ENCODE measurements around the gene ITGB3BP. TPM values are rescaled to one million over a fixed set of nuclear protein-coding genes. Genes with fewer than 3 reads are reported as not detected.
A peak's percentile ranks its signal among the peaks of the same experiment; 100 is the strongest.

Gene ITGB3BP
- total RNA-seq, 1 experiment from 2014 or later = 23.6 TPM

DNA sequence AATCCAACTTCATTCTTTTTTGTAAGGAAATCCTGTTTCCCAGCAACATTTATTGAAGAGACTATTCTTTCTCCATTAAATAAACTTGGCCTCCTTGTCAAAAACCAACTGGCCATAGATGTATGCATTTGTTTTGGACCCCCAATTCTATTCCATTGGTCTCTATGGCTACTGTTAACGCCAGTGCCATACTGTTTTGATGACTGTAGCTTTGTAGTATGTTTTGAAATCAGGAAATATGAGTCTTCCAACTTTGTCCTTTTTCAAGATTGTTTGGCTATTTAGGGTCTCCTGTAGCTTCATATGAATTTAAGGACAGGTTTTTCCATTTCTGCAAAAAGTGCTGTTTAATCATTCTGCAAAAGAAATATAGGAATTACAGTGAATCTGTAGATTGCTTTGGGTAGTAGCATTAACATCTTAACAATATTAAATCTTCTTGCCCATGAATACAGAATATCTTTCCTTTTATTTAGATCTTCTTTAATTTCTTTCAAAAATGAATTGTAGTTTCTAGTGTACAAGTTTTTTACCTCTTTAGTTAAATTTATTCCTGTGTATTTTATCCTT, 61.3 kb downstream of the ITGB3BP start:
- H3K36me3 ChIP-seq (ENCODE audit: control insufficient read depth, insufficient read depth, low read length) = no peaks in the 10 kb centered on the region
- DNase-seq = no peak
- TF ChIP-seq, protein P1, sequence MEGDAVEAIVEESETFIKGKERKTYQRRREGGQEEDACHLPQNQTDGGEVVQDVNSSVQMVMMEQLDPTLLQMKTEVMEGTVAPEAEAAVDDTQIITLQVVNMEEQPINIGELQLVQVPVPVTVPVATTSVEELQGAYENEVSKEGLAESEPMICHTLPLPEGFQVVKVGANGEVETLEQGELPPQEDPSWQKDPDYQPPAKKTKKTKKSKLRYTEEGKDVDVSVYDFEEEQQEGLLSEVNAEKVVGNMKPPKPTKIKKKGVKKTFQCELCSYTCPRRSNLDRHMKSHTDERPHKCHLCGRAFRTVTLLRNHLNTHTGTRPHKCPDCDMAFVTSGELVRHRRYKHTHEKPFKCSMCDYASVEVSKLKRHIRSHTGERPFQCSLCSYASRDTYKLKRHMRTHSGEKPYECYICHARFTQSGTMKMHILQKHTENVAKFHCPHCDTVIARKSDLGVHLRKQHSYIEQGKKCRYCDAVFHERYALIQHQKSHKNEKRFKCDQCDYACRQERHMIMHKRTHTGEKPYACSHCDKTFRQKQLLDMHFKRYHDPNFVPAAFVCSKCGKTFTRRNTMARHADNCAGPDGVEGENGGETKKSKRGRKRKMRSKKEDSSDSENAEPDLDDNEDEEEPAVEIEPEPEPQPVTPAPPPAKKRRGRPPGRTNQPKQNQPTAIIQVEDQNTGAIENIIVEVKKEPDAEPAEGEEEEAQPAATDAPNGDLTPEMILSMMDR (IDR thresholded peaks at IDR 0.05; ENCODE audit: insufficient read depth in 1 of 2, low read depth in 1 of 2, low read length in 1 of 2, severe bottlenecking in 1 of 2, unreplicated experiment in 1 of 2) = no peak
- H3K4me3 ChIP-seq (ENCODE audit: low read depth, low read length) = no peak overlapping the region
- H3K4me1 ChIP-seq = no peaks in the 10 kb centered on the region
- Mint-ChIP-seq H3K9me3 (ENCODE audit: unreplicated experiment) (no peaks in the 10 kb centered on the region), H3K27me3 (ENCODE audit: insufficient read depth, unreplicated experiment) (no peaks in the 10 kb centered on the region), H3K36me3 (ENCODE audit: insufficient read depth, unreplicated experiment) (peaks cover 9% of the 10 kb centered on the region), H3K4me1 (ENCODE audit: low read depth, unreplicated experiment) (no peaks in the 10 kb centered on the region), H3K4me3 (ENCODE audit: unreplicated experiment) (no peak overlapping the region), H3K27ac (ENCODE audit: unreplicated experiment) (no peak overlapping the region)
- peaks cover 4% of the 10 kb centered on the region; the same call in 1 of the 2 replicates for H3K9me3 ChIP-seq
- intact Hi-C loops (cut with micrococcal nuclease; ENCODE audit: unreplicated experiment) = no loop called here
- POLR2A ChIA-PET = no interaction called here
- H3K27me3 ChIP-seq (replicated peaks; ENCODE audit: control insufficient read depth, insufficient read depth, low read length) = no peaks in the 10 kb centered on the region
- CTCF ChIA-PET = no interaction called here
- no TSS peak for BruUV-seq (replicated peaks)

DNA sequence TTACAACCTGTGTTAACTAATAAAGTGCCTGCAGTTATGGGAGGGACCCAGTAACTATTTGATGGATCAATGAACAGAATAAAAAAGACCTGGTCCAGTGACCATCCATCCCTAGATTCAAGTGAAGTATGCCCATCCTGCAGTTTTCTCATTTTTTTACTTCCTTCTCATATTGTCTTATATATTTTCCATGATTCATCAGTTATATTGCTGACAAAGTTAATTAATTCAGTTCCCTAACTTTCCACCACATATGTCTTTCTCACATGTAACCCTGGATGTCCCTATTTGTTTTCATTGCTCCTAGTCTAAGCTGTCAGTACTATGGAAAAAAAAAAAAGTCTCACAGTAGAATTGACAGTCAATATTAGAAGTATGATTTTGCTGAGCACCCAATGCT, 64.3 kb downstream of the ITGB3BP start:
- TF ChIP-seq, protein P1 (IDR thresholded peaks at IDR 0.05; ENCODE audit: insufficient read depth in 1 of 2, low read depth in 1 of 2, low read length in 1 of 2, severe bottlenecking in 1 of 2, unreplicated experiment in 1 of 2) = no peak
- DNase-seq = no peak
- Mint-ChIP-seq H3K36me3 (ENCODE audit: insufficient read depth, unreplicated experiment) (peaks cover 9% of the 10 kb centered on the region), H3K27me3 (ENCODE audit: insufficient read depth, unreplicated experiment) (no peaks in the 10 kb centered on the region), H3K4me3 (ENCODE audit: unreplicated experiment) (no peak overlapping the region), H3K27ac (ENCODE audit: unreplicated experiment) (no peak overlapping the region), H3K4me1 (ENCODE audit: low read depth, unreplicated experiment) (no peaks in the 10 kb centered on the region), H3K9me3 (ENCODE audit: unreplicated experiment) (no peaks in the 10 kb centered on the region)
- POLR2A ChIA-PET = no interaction called here
- Histone ChIP-seq H3K9me3 (peaks cover 4% of the 10 kb centered on the region; the same call in 1 of the 2 replicates), H3K36me3 (ENCODE audit: control insufficient read depth, insufficient read depth, low read length) (no peaks in the 10 kb centered on the region), H3K4me1 (no peaks in the 10 kb centered on the region), H3K27me3 (replicated peaks; ENCODE audit: control insufficient read depth, insufficient read depth, low read length) (no peaks in the 10 kb centered on the region), H3K4me3 (ENCODE audit: low read depth, low read length) (no peak overlapping the region)
- no TSS peak for BruUV-seq (replicated peaks)
- CTCF ChIA-PET = no interaction called here
- intact Hi-C loops (cut with micrococcal nuclease; ENCODE audit: unreplicated experiment) = no loop called here

DNA sequence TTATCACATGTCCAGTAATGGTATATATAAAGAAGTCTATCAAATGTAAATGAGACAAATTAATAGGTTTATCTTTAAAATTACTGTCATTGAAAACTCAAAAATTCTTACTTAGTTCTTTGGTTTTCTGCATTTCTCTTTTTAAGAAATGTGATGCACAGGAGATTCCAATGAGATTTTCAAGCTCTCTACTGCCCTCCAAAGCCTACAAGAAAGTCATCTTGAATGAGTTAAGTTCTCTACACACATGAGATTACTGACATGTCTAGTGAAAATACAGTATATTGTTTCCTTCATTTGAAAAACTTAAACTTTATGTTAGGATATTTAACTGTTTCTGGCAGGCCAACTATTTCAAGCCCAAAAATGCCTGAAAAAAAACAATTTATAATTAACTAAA, 68.8 kb downstream of the ITGB3BP start:
- Mint-ChIP-seq H3K27ac (ENCODE audit: unreplicated experiment) (no peak overlapping the region), H3K27me3 (ENCODE audit: insufficient read depth, unreplicated experiment) (no peaks in the 10 kb centered on the region), H3K4me1 (ENCODE audit: low read depth, unreplicated experiment) (no peaks in the 10 kb centered on the region), H3K9me3 (ENCODE audit: unreplicated experiment) (no peaks in the 10 kb centered on the region), H3K4me3 (ENCODE audit: unreplicated experiment) (no peak overlapping the region), H3K36me3 (ENCODE audit: insufficient read depth, unreplicated experiment) (no peaks in the 10 kb centered on the region)
- H3K36me3 ChIP-seq (ENCODE audit: control insufficient read depth, insufficient read depth, low read length) = no peaks in the 10 kb centered on the region
- H3K27me3 ChIP-seq (replicated peaks; ENCODE audit: control insufficient read depth, insufficient read depth, low read length) = no peaks in the 10 kb centered on the region
- no peak for DNase-seq
- CTCF ChIA-PET = no interaction called here
- POLR2A ChIA-PET = no interaction called here
- H3K4me3 ChIP-seq (ENCODE audit: low read depth, low read length) = no peak overlapping the region
- no peaks in the 10 kb centered on the region for H3K9me3 ChIP-seq
- H3K4me1 ChIP-seq = no peaks in the 10 kb centered on the region
- TF ChIP-seq, protein P1 (IDR thresholded peaks at IDR 0.05; ENCODE audit: insufficient read depth in 1 of 2, low read depth in 1 of 2, low read length in 1 of 2, severe bottlenecking in 1 of 2, unreplicated experiment in 1 of 2) = peak in 1 of 2 experiments; percentile 6
- intact Hi-C loops (cut with micrococcal nuclease; ENCODE audit: unreplicated experiment) = no loop called here
- no TSS peak for BruUV-seq (replicated peaks)
